HG02884 (cell line): Measurements from ENCODE around the gene ABCC4.

Experiments used
- ATAC-seq: cut with Tn5 transposase; IDR thresholded peaks from one replicate; pipeline ENCODE4 v1.9.1; 2021; ENCODE audit warnings: mild to moderate bottlenecking, moderate library complexity; ENCODE audit not compliant: unreplicated experiment

Gene ABCC4

DNA sequence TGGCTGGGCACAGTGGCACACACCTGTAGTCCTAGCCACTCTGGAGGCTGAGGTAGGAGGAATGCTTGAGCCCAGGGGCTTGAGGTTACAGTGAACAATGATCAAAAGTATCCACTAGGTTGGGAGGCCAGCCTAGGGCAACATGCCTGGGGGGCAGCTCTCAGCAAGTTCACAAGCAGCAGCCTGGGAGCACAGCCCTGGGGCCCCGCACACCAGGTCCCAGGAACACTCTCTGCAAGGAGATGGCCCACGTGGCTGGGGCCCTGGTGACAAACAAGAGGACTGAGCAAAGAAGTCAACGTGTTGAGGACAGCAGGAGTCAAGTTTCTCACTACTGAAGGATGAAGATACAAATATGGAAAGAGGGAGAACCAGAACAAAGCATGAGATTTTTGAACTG, 39.3 kb downstream of the ABCC4 start:
- ATAC-seq: no peak

DNA sequence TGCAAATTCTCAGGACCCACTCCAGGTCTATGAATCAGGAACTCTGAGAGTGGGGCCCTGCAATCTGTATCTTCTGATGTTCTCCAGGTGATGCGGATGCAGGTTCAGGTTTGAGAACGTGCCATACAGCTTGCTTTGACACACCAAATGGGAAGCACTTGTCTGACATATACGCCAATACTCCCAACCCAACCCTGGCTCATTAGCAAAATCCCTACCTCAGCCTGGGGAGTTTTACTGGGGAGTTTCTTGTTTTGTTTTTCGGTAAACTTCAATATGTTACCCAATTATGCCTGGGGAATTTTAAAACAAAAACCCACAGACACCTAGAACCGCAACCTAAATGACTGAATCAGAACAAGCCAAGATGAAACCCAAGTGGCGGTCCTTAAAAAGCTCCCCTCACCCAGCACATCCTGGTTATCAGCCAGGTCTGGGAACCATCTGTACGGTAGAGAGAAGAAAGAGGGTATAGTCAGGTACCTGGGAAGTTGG, 41.2 kb downstream of the ABCC4 start:
- ATAC-seq: peak; percentile 61

DNA sequence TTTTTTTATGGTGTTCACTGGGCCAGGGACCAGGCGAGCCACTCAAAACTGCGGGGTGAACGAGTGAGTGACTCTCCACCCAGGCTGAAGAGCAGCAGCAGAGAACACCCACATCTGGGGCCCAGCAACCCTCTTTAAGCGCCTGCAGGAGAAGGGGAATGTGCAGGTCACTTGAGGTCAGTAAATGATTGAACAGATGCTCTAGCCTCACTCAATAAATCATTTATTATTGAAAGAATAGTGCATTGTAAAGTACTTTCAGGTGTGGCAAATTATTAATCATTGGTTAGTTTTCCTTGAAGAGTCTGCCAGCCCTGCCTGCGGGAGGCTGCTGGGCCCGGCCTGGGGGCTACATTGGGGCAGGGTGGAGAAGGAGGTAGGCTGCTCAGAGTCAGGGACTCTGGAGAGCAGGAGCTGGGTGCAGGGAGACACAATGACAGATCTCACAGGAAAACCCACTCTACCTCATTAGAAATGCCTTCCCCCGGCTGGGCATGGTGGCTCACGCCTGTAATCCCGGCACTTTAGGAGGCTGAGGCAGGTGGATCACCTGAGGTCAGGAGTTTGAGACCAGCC, 42.5 kb downstream of the ABCC4 start:
- no peak for ATAC-seq

DNA sequence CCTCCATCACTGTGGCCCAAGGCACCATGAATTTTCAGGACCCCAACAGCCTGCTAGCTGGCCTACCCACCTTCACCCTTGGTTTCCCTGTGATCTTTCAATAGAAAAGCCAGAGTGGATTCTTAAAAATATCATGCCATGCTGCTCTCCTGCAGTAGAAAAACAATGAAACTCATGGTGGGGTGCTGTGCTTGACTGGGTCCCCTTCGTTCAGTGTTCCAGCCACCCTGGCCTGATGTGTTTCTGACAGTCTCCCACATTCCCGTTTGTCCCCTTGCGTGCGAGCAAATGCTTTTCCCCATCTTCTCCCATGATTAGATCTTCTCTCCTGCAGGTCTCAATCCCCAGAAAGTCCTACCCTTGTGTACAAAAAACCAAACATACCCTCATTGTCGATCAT, 43.2 kb downstream of the ABCC4 start:
- no peak for ATAC-seq

DNA sequence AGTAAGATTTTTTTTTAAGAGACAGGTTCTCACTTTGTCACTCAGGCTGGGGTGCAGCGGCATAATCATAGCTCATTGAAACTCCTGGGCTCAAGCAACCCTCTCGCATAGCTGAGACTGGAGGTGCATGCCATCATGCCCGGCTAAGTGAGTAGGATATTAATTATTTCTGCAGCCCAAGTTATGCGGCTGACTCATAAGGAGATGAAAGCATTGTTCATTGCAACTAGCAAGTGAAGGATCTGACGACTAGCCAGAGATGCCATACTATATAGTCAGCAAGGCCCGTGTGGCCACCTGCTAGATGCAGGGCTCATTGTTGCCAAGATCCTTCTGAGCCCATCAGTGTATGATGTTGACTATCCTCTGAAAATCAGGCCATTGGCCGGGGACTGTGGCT, 45.2 kb downstream of the ABCC4 start:
- no peak for ATAC-seq

DNA sequence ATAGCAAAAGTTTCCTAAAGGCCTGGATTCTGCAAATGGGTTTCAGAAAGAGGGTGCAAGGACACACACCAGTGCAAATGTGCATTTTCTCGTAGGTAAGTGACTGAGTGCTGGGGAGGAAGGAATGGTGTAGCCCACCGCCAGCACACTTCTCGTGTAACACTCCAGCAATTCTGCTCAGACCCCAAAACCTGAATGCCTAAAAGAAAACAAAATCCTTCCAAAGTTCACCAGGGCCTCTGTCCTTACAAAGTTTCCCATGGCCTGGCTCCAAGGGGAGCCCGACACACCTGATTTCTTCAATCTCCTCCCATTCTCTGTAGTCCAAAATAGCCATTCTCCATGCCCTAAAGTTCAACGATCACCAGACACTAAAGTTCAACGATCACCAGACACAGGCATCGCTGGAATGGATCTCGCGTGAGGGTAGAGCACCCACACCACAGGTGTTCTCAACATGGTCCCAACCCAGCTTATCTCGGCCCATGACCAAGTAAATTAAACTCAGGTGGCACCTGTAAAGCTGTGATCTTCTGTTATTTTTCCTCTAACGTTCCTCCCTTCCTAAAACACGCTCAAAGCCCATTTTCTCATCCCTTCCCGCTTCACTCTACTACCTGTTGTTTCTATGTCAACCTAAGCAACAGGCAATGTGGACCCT, 46.0 kb downstream of the ABCC4 start:
- ATAC-seq: no peak

DNA sequence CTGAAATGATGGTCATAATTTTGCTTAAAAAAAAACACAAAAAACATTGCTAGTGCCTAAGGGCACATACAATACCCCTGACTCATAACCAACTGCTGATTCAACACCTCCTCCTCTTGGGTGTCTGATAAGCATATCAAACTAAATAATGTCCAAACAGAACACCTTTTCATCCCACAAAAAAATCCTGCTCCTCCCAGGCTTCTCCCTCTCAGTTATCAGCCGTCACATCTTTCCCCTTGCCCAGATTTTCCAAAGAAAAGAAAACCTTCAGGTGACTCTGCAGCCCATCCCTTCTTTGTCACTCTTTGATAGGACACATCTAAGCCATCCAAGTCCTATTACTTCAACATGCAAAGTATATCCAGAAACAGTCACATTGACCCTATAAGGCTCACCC, 46.9 kb downstream of the ABCC4 start:
- no peak for ATAC-seq

DNA sequence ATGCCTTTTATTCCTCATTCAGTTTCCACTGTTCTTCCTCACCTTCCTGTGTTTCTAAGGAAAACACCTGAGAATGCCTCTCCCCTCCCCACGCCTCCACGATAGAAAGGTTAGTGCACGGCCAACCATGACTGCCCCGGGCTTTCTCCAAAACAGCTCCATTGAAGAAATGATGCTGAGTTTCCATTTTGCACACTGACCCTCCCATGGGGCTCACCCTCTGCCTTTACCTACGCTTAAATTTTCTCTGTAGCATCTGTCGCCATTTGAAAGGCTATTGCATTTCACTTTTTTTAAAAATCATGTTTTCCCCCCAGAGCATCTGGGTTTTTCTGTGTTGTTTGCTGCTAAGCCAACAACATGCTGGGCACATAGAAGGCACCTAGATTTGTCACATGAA, 48.2 kb downstream of the ABCC4 start:
- no peak for ATAC-seq

DNA sequence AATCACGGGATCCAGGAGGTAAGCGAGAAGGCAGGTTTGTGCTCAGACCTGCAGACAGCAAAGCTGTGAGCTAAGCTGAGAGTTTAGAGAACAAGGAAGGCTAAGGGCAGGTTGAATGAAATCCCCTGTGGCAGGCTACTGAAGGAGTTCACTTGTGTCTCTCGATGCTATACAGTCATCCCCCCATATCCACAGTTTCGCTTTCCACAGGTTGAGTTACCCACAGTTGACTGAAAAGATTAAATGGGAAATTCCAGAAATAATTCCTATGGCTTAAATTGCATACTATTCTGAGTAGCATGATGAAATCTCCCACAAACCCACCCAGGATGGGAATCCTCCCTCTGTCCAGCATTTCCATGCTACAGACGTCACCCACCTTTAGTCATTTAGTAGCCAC, 49.6 kb downstream of the ABCC4 start:
- no peak for ATAC-seq

DNA sequence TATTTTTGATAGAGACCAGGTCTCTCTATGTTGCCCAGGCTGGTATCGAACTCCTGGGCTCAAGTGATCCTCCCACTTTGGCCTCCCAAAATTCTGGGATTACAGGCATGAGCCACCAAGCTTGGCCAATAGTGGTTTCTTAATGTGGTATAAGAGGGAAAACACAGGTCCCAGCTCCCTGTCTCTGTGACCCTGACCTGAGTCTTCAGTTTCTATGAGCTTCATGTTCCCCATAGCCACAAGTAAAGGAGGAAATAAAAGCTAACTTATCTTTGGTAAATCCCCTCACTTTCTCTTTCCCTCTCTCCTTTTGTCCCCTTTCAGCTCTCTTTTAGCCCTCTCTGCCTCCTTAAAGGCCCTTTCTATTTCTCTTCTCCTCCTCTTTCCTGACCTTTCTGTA, 50.3 kb downstream of the ABCC4 start:
- no peak for ATAC-seq

DNA sequence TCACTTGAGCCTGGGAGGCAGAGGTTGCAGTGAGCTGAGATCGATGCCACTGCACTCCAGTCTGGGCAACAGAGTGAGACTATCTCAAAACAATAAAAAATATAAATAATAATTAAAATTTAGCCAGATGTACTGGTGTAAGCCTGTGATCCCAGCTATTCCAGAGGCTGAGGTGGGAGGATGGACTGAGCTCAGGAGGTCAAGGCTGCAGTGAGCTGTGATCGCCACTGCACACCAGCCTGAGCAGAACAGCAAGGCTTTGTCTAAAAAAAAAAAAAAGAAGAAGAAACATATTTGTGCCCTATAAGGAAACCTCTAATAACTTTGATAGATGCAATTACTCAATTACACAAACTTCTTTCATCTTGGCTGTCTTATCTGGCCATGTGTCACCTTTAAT, 52.3 kb downstream of the ABCC4 start:
- no peak for ATAC-seq

DNA sequence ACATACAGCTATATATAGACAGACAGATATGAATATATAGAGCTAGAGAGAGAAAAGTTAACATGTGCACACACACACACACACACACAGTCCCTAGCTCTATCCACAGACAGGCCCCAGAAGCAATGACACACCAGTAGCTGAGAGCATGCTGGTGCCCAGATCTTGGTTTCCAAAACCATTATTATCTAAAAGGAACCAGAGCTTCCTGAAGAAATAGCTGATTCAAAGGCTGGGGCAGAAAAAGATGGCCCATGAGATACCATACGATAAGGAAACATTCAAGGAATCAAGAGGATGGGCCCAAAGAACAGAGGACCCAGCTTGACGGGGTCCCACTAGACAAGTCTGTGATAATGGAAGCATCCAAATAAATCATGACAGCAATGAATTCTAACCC, 53.4 kb downstream of the ABCC4 start:
- ATAC-seq: no peak

DNA sequence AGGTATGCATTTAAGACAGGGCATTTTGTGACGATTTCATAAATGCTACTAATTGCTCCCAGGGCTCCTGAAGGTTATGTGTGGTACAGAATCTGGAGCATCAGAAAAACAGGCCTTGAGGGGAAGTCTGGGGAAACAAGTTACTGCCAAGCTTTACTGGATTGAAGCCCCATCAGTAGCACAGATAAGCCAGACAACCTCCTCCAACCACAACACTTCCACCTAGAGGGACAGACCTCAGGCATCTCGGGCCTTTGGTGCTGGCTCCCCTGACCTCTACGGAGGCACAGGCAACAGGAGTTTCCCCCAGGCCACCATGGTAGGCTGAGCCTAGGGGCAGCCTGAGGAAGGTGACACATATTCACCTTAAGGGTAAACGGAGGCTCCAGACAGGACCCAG, 54.1 kb downstream of the ABCC4 start:
- ATAC-seq: no peak

DNA sequence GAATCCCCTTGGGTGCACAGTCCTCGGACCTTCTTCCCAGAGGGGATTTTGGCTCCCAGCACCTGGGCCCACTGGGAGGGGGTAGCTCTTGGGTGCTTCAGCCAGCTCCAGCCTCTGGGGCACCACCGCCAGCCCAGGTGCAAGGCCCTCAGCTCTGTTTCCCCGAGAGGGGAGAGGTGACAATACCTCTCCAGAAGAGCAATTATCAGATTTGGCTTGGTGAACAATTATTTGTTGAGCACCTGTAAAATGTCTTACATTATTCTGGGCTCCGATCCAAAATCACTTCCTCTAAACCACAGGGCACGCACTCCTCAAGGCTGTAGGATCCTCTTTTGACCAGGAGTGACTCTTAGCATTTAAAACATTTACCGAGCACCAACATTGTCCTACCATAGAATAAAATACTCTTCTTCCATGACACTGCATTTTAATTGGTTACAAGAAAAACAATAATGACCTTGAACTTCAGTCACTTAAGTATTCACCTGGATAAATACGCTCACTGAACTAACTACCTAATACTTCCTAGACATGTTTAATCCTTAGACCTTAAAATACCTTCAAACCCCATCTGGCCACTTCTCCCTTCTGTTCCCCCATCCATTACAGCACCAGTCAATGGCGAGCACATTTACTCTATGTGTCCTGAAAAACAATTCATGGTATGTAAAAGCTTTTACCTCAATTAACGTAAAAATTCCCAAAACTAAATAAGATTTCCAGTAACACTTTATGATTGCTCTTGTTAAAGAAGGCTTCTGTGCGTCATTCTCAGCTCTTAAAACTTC, 54.8 kb downstream of the ABCC4 start:
- ATAC-seq: no peak

DNA sequence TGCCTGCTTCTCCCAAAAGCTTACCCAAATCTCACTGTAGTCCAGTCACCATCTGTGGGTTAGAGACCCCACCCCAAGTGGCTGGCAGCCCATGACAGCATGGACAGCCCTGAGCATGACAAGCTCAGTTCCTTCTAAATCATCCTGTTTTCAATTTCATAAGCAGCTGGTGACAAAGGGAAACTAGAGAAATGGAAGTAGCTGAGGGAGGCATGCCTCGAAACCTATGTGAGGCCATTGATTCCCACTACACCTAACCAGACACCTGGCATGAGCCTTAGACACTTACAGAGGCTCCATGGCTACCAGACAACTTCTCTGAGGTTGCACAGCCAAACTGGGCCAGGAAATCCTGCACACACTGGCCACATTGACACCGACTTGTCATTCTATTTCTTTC, 56.2 kb downstream of the ABCC4 start:
- ATAC-seq: no peak

DNA sequence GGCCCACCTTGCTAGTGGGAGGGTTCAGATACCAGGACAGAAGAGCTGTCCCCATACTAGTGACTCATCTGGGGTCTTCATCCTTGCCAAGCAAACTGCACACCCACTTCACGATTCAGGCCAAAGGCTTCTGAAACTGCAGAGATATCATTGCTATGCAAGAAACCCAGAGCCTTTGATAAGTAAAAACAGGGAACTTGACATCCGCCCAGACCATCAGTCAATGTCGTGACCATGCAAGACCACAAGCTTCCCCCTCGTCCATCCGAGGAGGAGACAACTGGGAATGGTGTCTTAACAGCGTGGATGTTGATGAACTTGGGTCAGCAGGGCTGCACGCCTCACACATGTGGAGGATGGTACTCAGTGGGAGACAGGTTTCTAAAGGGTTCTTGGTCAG, 58.0 kb downstream of the ABCC4 start:
- ATAC-seq: no peak

DNA sequence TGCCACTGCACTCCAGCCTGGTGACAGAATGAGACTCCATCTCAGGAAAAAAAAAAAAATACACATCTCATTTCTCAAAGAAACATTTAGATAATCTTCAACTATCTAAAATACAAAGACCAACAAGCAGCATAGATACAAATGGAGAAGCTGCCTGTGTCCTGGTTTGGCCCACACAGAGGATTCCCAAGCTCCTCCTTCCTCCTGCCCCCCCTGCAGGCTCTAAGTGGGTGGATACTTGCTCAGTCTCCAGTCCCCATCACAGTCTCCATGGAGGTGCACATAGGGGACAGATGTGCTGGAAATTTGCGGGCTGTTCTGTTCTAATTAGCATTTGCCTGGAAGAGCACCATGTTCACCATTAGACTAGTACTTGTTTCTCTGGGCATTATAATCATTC, 59.9 kb downstream of the ABCC4 start:
- no peak for ATAC-seq

DNA sequence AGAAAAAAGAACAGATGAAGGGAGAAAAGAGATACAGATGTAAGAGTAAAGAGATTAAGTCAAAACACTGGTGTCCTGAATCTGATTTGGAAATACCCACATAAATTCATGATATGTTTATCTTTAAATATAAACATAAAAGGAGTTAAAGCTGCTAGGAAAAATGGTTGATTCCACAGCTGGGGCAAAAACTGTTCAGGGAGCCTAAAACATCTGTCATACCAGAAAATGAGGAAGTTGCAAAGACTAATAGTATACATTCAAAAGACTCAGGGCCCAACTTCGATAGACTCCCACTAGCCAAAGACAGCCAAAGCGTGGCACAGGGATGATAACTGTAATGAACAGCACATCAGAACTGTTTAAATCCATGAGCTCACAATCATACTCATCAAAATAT, 62.0 kb downstream of the ABCC4 start:
- peak; percentile 57 for ATAC-seq

DNA sequence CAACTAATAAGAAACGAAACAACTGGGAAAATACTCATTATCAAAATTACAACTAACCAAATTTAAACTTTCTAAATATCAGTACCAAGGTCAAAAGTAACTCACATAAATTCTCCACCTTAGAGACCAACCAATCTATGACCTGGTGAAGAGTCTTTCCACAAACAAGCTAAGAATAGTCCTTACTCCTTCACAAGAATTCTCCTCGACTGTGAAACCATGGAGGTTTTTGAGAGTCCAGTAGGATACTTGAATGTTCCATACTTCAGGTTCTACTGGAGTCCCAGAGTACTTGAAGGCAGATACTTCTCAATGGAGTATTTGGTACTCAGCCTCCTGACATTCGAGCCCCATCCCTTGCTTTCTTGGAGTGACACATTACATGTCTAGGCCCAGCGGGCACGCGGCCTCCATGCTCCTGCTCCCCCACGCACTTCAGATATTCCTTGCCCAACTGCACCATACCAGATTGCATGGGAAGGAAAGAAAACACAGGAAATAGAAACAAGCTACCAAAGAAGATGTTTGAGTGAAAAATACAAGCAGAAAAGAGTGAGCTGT, 63.9 kb downstream of the ABCC4 start:
- ATAC-seq: no peak

DNA sequence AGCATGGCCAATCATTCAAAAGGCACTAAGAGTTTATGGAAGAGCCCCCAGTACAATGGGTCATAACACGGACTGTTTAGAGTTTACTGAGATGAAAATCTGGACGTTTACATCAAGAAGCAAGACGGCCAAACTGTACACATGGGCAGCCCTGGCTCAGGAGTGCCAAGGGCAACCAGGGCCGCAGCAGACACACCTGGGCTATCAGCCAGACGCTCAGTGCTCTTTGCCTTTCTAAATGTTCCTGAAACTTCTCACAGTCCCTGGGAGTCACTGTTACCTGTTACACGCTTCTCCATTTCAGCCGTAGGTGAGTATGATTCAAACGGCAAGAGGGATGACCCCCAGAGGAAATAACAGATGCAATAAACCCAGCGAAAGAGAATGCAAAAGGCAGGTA, 64.5 kb downstream of the ABCC4 start:
- no peak for ATAC-seq

DNA sequence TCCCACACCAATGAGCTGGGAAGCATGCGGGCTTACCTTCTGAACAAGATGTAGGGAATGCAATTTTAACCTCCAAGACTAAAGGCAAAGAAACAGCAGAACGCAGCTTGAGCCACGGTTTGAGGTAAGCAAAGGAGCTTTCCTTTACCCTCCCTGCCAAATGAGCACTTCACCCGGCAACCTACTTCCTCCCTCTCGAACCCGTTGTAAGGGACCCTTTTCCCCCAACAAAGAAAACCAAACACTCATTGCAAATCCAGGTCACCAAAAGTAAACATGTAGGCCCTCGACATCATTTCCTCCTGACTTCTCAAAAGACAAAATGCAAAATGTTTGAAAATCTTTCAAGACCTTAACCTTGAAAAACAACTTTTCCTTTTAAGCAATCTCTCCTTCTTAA, 65.3 kb downstream of the ABCC4 start:
- ATAC-seq: no peak

DNA sequence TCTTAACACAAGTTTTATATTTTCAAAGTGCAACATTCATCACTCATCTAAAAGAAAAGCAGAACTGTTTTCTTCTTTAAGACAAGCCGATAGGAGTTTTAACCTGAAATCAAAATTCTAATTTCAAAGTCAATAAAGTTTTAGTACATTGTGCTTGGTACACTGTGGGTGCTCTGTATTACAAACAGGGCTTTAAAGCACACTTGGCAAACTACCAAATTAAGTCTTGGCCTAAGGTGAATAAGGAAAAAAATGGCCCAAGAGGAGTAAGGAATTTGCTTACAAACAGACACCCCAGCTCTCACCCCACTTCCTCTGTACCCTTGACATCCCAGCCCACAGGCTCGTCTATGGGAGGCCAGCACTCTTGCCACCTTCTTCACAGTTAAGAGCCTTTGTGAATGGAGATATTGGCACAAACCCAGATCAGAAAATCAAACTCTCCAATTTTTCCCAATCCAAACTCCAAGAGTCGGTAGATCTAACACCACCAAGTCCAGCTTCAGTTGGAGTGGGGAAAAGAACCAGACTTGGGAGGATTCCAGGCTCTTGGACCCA, 66.0 kb downstream of the ABCC4 start:
- no peak for ATAC-seq
